ENCODE data around the gene KIF5B.
"Not testable (repeated sequence)": the region's sequence is repeated elsewhere in the genome, so short reads cannot be mapped to it uniquely, and the experiment has no call there.

KIF5B gene

GRCh38 chr10:32056136-32057035 lies at the start of gene KIF5B:
Gene KIF5B (minus strand): TSS chr10:32056425. CDS start chr10:32055973, 452 bp downstream.
- DNase-seq (ENCODE audit: insufficient read length, low spot score), result peak; percentile 77
- TF ChIP-seq, protein P1, sequence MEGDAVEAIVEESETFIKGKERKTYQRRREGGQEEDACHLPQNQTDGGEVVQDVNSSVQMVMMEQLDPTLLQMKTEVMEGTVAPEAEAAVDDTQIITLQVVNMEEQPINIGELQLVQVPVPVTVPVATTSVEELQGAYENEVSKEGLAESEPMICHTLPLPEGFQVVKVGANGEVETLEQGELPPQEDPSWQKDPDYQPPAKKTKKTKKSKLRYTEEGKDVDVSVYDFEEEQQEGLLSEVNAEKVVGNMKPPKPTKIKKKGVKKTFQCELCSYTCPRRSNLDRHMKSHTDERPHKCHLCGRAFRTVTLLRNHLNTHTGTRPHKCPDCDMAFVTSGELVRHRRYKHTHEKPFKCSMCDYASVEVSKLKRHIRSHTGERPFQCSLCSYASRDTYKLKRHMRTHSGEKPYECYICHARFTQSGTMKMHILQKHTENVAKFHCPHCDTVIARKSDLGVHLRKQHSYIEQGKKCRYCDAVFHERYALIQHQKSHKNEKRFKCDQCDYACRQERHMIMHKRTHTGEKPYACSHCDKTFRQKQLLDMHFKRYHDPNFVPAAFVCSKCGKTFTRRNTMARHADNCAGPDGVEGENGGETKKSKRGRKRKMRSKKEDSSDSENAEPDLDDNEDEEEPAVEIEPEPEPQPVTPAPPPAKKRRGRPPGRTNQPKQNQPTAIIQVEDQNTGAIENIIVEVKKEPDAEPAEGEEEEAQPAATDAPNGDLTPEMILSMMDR (IDR thresholded peaks at IDR 0.05; ENCODE audit: insufficient read depth, missing control alignments), result no peak
- no peak for FAIRE-seq

- FAIRE-seq (no peak), DNase-seq (ENCODE audit: insufficient read length, low spot score) (no peak)
- TF ChIP-seq, protein P1 (IDR thresholded peaks at IDR 0.05; ENCODE audit: insufficient read depth, missing control alignments), result no peak
These were observed 49.7 kb upstream of the KIF5B start for GRCh38 chr10:32105782-32106382.

- TF ChIP-seq, protein P1 (IDR thresholded peaks at IDR 0.05; ENCODE audit: insufficient read depth, missing control alignments), result no peak
- DNase-seq (ENCODE audit: insufficient read length, low spot score), result no peak
- FAIRE-seq, result no peak
These were observed 48.6 kb upstream of the KIF5B start for GRCh38 chr10:32104622-32105509.

- DNase-seq (ENCODE audit: insufficient read length, low spot score) (no peak), FAIRE-seq (no peak)
These were observed 48.0 kb upstream of the KIF5B start for GRCh38 chr10:32104181-32104580.

DNA sequence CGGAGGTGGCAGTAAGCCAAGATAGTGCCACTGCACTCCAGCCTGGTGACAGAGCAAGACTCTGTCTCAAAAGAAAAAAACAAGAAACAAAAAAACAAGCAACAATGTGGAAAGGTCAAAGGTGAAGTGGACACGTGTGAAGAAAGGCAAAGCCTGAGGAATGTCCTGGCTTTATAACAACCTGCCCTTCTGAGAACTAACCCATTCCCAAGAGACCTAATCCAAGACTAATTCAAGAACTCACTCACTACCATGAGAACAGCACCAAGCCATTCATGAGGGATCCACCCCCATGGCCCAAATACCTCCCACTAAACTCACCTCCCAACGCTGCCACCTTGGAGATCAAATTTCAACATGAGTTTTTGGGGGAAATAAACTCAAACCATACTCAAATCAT lies 47.5 kb upstream of the KIF5B start:
- DNase-seq (ENCODE audit: insufficient read length, low spot score), result no peak
- TF ChIP-seq, protein P1 (IDR thresholded peaks at IDR 0.05; ENCODE audit: insufficient read depth, missing control alignments), result no peak
- no peak for FAIRE-seq

More at GRCh38 chr10:32104181-32104580, 48.0 kb upstream of the KIF5B start:
- TF ChIP-seq, protein P1 (IDR thresholded peaks at IDR 0.05; ENCODE audit: insufficient read depth, missing control alignments), result no peak

- not testable (repeated sequence) for FAIRE-seq; DNase-seq (ENCODE audit: insufficient read length, low spot score)
These were observed 42.5 kb upstream of the KIF5B start for GRCh38 chr10:32098566-32099259.
